Gastroesophageal sphincter (tissue), 3 donors: Measurements from ENCODE around the gene NEUROG2.

ENCODE experiments used
- CTCF ChIP-seq, 4 experiments: fragments of 200-600 bp in 2 of 4; fragments of 450-650 bp in 2 of 4; sonication (generic) in 1 of 4; IDR thresholded peaks; one replicate each; pipeline ENCODE4 v1.5.1; 2017 to 2019; ENCODE audit warnings: antibody characterized with exemption in 4 of 4, mild to moderate bottlenecking in 2 of 4, moderate library complexity in 2 of 4
- POLR2AphosphoS5 ChIP-seq: sonication (generic); formaldehyde crosslinking; IDR thresholded peaks from one replicate; pipeline ENCODE4 v1.6.1; 2017; ENCODE audit warnings: antibody characterized with exemption

DNA sequence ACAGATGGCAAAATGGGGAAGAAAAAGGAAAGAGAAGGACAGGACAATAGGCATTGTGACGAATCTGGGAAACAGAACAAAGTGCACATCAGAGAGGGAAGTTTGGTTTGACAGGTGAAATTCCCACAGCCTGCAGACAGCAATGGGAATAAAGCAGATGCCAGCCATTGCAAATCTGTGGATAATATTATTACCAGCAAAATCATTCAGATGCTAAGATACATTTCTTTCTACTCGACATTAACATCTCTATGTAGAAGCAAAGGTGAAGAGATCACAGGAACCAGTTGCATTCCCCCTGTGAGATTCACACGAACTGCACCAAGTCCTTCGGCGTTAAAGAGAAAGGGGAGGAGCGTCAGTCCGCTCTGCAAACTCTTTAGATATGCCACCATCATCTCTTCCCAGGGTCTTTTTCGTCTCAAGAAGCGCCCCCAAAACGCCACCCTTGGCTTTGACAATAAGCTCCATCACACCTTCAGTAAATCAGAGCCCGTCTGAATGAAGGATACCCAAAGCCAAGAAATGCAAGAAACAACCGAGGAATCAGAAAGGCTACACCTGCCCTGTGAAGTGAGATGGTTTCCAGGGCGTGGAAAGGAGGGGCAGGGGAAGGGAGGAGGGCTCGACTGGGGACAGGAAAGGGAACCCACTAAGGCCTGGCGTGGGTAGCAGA lies 1.9 kb downstream of the NEUROG2 start:
- TF ChIP-seq CTCF (IDR thresholded peaks at IDR 0.05): no peak
- no peak for TF ChIP-seq POLR2AphosphoS5
